NCI-H748 (cell line): ENCODE data around the gene ANKRD6.

Experiments
- DNase-seq: peaks from one replicate; lab custom pipeline; 2025; ENCODE audit not compliant: unreplicated experiment; lab: John Stamatoyannopoulos, UW

ANKRD6 gene

GRCh38 chr6:89464295-89464694 is 31.3 kb downstream of the ANKRD6 start:
- no peak for DNase-seq

GRCh38 chr6:89467437-89467836 is 34.5 kb downstream of the ANKRD6 start:
- no peak for DNase-seq

- DNase-seq: no peak
Observed at GRCh38 chr6:89468998-89469397, 36.0 kb downstream of the ANKRD6 start.

- peak; percentile 14 for DNase-seq
Observed at GRCh38 chr6:89471287-89471867, 38.4 kb downstream of the ANKRD6 start.

GRCh38 chr6:89475101-89475500 is 42.1 kb downstream of the ANKRD6 start:
- no peak for DNase-seq

GRCh38 chr6:89475634-89476033 is 42.7 kb downstream of the ANKRD6 start:
- DNase-seq: no peak

- DNase-seq: no peak
Observed at GRCh38 chr6:89479897-89480296, 46.9 kb downstream of the ANKRD6 start.

GRCh38 chr6:89481695-89482094 is 48.7 kb downstream of the ANKRD6 start:
- no peak for DNase-seq

GRCh38 chr6:89482126-89482525 is 49.2 kb downstream of the ANKRD6 start:
- DNase-seq: no peak

GRCh38 chr6:89483111-89483720 is 50.3 kb downstream of the ANKRD6 start:
- peak; percentile 56 for DNase-seq

- DNase-seq: no peak
Observed at GRCh38 chr6:89485320-89485719, 52.4 kb downstream of the ANKRD6 start.

- peak; percentile 49 for DNase-seq
Observed at GRCh38 chr6:89487864-89488263, 54.9 kb downstream of the ANKRD6 start.

GRCh38 chr6:89488438-89488837 is 55.5 kb downstream of the ANKRD6 start:
- DNase-seq: no peak

- DNase-seq: peak; percentile 30
Observed at GRCh38 chr6:89489078-89489477, 56.1 kb downstream of the ANKRD6 start.

GRCh38 chr6:89492025-89492640 is 59.2 kb downstream of the ANKRD6 start:
- DNase-seq: peak; percentile 97

GRCh38 chr6:89494131-89494793 is 61.3 kb downstream of the ANKRD6 start:
- DNase-seq: peak; percentile 48

GRCh38 chr6:89495961-89496535 is 63.1 kb downstream of the ANKRD6 start:
- DNase-seq: no peak

- DNase-seq: peak; percentile 96
Observed at GRCh38 chr6:89500611-89501010, 67.7 kb downstream of the ANKRD6 start.

GRCh38 chr6:89501222-89501621 is 68.3 kb downstream of the ANKRD6 start:
- DNase-seq: no peak

- DNase-seq: peak; percentile 16
Observed at GRCh38 chr6:89501753-89502152, 68.8 kb downstream of the ANKRD6 start.

- DNase-seq: no peak
Observed at GRCh38 chr6:89503641-89504040, 70.7 kb downstream of the ANKRD6 start.

GRCh38 chr6:89505847-89506246 is 72.9 kb downstream of the ANKRD6 start:
- DNase-seq: no peak
